GM21825 (cell line): ENCODE results near the gene DENND1B.
A peak's percentile ranks its signal among the peaks of the same experiment; 100 is the strongest.

ENCODE experiments used
- ATAC-seq: cut with Tn5 transposase; IDR thresholded peaks from one replicate; pipeline ENCODE4 v1.9.1; 2021; ENCODE audit warnings: mild to moderate bottlenecking, moderate library complexity; ENCODE audit not compliant: unreplicated experiment

The DENND1B gene

GRCh38 chr1:197775282-197776262 lies at the start of gene DENND1B:
DENND1B (minus strand) TSS chr1:197775480; CDS start chr1:197775155, 325 bp downstream.
- ATAC-seq, result peak; percentile 73

- no peak for ATAC-seq
These were observed 39.0 kb upstream of the DENND1B start for GRCh38 chr1:197814306-197814705.

- ATAC-seq, result no peak
These were observed 38.5 kb upstream of the DENND1B start for GRCh38 chr1:197813741-197814140.

DNA sequence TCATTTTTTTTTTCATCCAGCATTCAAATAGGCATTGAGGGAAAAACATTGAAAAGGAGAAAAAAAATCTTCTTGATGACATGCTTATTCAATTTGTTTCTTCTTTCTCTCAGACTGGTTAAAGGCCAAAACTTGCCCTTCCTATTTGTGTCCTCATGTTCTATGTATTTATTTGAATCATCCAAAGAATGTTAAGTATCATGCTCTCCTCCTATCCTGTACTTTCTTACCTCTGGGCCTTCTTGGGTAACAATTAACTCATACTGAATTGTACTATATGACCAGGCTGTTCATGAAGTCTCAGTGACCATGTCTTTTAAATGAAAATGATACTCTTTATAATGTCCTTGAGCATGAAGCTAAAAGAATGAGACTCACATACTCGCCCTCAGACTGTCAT lies 36.5 kb upstream of the DENND1B start:
- ATAC-seq, result no peak

DNA sequence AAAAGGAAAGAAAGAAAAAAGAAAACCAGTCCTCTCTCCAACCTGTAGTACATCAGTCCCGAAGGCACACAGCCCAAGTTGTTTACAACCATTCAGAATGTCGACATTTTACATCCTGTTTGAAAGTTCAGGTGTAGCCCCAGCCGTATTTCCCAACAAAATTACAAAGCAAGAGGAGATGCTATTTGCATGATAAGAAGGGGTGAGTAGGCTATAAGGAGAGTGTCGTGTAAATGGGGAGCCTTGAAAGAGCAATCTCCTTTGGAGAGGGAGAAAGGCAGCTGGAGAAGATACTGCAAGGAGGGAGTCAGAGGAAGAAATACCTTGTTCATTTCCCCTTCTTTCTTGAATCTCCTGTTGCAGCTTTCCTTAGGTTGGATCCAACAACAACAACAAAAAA lies 35.5 kb upstream of the DENND1B start:
- ATAC-seq, result no peak

- no peak for ATAC-seq
These were observed 33.6 kb upstream of the DENND1B start for GRCh38 chr1:197808880-197809279.

DNA sequence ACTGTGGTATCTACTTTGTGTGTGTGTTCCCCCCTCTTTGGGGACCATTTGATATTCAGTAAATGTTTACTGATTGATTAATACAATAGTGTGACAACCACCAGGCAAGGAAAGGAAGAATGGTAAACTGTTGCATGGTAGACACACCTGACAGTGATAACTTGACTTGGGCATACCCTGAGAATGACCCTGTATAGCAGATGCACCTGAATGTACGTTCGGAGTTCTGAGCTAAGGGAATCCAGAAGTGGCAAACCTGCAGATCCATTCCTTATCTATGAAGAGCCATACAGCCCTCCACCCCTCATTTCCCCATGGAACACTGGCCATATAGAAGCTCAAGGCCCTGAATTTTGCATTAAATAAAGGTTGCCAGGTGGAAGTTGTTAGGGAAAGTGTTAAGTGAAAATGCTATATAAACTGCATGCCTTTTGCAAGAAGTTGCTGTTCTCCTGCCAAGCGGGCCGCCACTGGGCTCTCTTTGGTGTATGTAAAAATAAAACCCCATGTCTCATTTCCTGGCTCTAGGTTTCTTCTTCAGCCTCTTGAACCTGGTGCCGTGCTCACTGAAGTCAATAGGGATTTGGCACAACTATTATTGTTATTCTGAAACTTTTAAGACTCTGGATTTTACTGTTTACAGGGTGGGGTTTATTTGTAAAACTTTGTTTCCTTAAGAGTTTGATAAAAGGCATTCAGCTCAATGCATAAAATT lies 32.6 kb upstream of the DENND1B start:
- no peak for ATAC-seq

DNA sequence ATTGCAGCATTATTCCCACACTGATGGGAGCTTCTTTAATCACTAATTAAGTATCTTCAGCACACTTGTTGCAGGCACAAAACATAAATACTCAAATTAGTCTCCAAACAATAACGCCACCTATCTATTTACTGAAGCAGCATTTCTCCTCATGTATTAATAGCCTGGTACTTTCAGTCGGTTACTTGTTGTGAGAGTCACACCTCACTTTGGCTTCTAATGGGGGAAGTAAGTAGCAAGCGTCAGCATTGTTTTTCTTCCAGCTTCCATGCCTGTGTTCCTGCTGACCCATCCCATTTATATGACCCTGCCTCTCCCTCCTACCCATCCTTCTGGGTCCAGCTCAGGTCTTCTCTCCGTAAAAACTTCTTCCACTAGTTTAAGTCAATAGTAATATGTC lies 31.9 kb upstream of the DENND1B start:
- ATAC-seq, result no peak

DNA sequence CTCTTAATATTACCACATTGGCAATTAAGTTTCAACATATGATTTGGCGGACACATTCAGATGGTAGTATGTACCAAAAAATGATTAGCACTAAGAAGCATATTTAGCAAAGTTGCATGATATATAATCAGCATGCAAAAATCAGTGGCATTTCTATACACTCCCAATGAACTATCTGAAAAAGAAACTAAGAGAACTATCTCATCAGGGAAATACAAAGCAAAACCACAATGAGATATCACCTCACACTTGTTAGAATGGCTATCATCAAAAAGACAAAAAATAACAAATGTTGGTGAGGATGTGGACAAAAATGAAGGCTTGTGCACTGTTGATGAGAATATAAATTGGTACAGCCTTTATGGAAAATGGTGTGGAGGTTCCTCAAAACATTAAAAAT lies 31.4 kb upstream of the DENND1B start:
- ATAC-seq, result no peak

DNA sequence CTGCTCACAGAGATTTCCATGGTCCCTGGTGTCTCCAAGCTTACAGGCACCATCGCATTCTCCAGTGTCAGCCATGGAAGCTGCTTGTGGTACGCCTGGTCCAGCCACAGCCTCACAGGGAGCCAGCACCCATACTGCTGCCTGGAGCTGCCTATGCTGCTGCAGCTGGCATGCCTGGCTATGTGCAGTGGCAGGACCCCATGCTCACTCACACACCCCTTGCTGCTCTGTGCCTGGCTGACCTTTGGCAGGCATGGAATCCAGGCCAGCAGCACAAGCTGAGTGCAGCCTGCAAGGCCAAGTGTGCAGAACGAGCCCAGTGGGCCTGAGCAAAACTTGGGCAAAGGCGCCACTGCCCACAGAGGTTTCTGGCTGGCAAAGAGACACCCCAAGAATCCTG lies 26.4 kb upstream of the DENND1B start:
- ATAC-seq, result no peak

DNA sequence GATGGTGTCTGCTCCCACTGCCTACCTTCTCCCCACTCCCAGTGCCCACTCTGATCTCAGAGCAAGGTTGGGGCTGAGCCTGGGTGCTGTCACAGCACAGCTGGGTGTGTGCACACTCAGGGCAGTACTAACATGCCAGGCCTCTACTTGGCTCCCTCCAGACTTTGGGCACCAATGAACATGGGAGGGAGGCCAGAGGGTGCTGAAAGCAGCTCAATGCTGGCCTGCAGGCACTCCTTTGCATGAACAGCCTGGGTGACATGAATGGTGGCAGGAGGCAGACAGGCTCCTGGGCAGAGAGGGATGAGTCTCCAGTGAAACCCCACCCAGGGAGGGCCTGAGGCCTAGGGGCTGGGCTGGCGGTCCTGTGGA lies 25.8 kb upstream of the DENND1B start:
- no peak for ATAC-seq

GRCh38 chr1:197800379-197801110 lies 25.3 kb upstream of the DENND1B start:
- ATAC-seq, result no peak

GRCh38 chr1:197799271-197799670 lies 24.0 kb upstream of the DENND1B start:
- ATAC-seq, result no peak

GRCh38 chr1:197798492-197798891 lies 23.2 kb upstream of the DENND1B start:
- ATAC-seq, result no peak

- ATAC-seq, result no peak
These were observed 21.7 kb upstream of the DENND1B start for GRCh38 chr1:197797010-197797409.

- no peak for ATAC-seq
These were observed 13.8 kb upstream of the DENND1B start for GRCh38 chr1:197788741-197789739.

- no peak for ATAC-seq
These were observed 12.6 kb upstream of the DENND1B start for GRCh38 chr1:197787623-197788536.

DNA sequence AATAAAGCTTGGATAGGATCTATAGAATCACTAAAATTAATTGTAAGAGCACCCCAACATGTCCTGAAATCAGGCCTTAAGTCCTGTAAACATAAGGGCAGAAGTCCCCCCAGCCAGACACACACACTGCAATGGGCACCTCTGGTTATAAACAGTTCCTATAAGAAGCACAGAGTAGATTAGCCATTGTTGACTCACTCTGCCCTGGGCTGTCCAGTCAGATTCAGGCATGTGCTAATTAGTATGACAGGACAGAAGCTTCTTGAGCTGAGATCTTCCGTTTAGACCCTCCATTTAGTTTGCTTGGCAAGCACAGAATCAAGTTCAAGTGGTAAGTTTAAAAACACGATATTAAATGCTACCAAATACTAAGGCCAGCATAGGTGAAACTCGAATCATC lies 11.8 kb upstream of the DENND1B start:
- no peak for ATAC-seq

DNA sequence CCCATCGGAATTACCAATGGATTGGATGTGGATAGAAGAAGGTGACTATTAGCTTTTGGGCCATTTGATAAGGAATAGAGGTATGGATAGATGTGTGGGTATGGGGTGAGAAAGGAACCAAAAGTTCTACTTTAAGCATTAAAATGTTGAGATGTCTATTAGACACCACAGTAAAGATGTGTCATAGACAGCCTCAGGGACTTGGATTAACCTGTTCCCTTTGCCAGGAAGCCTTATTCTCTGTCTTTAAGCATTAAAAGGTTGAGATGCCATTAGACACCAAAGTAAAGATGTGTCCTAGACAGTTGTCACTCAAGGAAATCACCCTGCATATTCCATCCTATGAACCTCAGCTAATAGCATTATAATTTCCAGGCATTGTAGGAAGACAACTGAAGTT lies 11.0 kb upstream of the DENND1B start:
- no peak for ATAC-seq
